Measurements from ENCODE around the gene TTLL3. TPM values are rescaled to one million over a fixed set of nuclear protein-coding genes. Genes with fewer than 3 reads are reported as not detected.

The TTLL3 gene, protein sequence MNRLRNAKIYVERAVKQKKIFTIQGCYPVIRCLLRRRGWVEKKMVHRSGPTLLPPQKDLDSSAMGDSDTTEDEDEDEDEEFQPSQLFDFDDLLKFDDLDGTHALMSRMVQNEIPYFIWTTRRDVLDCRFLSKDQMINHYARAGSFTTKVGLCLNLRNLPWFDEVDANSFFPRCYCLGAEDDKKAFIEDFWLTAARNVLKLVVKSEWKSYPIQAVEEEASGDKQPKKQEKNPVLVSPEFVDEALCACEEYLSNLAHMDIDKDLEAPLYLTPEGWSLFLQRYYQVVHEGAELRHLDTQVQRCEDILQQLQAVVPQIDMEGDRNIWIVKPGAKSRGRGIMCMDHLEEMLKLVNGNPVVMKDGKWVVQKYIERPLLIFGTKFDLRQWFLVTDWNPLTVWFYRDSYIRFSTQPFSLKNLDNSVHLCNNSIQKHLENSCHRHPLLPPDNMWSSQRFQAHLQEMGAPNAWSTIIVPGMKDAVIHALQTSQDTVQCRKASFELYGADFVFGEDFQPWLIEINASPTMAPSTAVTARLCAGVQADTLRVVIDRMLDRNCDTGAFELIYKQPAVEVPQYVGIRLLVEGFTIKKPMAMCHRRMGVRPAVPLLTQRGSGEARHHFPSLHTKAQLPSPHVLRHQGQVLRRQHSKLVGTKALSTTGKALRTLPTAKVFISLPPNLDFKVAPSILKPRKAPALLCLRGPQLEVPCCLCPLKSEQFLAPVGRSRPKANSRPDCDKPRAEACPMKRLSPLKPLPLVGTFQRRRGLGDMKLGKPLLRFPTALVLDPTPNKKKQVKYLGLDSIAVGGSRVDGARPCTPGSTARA
- 25.8 and 42.2 TPM in 2 replicates for total RNA-seq (ENCODE audit: low replicate concordance)
- long read RNA-seq, partial matches to known transcripts = 2 of 6 reads
- long read RNA-seq, other reads (novel, unspliced or antisense) = 3 of 6 reads

DNA sequence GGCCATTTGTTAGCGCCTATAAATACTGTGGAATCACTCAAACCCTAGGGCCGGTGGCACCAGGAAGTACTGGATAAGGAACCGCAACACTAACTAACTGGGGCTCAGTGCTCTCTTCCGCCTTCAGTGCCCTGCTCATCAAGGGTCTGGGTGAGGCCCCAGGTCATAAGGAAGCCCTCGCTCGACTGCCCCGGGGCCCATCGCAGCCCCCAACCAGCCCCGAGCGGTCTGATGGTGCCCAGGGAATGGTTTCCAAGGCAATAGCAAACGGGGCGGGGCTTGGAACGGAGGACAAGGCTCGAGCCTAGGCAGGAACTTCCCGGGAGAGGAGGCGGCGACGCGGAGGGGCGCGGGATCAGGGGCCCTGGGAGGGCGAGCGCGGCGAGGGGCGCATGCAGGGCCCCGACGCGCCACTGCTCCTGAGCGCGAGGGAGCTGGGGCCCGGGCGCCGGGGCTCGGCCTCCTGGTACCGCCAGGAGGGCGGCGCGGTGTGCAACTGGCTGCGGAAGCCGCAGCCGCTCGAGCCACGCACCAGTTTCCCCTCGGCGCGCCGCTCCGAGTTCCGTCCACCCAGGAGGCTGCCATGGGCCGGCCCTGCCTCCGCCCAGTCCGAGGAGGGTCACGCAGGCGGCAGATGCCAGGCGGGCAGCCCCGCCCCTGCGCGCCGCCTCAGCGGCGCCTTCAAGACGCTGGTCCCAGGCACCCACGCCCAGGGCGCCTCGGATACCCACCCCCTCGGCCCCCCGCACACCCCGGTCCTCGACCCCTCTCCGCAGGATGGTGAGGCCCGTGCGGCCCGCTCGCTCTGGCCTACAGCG lies at the start of gene TTLL3:
Gene TTLL3 (plus strand): TSS at position 648 of the 818 bp plus-strand sequence. CDS start 400 bp downstream, outside the sequence.
- no peaks in the 10 kb centered on the region for H3K36me3 Mint-ChIP-seq
- peaks cover 33% of the 10 kb centered on the region for H3K4me1 Mint-ChIP-seq (ENCODE audit: unreplicated experiment)
- peak within 1 kb of the TSS; percentile 90 for H3K4me3 Mint-ChIP-seq
- TF ChIP-seq, protein P1, sequence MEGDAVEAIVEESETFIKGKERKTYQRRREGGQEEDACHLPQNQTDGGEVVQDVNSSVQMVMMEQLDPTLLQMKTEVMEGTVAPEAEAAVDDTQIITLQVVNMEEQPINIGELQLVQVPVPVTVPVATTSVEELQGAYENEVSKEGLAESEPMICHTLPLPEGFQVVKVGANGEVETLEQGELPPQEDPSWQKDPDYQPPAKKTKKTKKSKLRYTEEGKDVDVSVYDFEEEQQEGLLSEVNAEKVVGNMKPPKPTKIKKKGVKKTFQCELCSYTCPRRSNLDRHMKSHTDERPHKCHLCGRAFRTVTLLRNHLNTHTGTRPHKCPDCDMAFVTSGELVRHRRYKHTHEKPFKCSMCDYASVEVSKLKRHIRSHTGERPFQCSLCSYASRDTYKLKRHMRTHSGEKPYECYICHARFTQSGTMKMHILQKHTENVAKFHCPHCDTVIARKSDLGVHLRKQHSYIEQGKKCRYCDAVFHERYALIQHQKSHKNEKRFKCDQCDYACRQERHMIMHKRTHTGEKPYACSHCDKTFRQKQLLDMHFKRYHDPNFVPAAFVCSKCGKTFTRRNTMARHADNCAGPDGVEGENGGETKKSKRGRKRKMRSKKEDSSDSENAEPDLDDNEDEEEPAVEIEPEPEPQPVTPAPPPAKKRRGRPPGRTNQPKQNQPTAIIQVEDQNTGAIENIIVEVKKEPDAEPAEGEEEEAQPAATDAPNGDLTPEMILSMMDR (conservative IDR thresholded peaks at IDR 0.05) = peak; percentile 28
- peak; percentile 80 for DNase-seq (ENCODE audit: extremely low spot score, unreplicated experiment)
- H3K27me3 Mint-ChIP-seq = no peaks in the 10 kb centered on the region
- H3K9me3 Mint-ChIP-seq = no peaks in the 10 kb centered on the region
- H3K27ac Mint-ChIP-seq = peak within 1 kb of the TSS; percentile 88

DNA sequence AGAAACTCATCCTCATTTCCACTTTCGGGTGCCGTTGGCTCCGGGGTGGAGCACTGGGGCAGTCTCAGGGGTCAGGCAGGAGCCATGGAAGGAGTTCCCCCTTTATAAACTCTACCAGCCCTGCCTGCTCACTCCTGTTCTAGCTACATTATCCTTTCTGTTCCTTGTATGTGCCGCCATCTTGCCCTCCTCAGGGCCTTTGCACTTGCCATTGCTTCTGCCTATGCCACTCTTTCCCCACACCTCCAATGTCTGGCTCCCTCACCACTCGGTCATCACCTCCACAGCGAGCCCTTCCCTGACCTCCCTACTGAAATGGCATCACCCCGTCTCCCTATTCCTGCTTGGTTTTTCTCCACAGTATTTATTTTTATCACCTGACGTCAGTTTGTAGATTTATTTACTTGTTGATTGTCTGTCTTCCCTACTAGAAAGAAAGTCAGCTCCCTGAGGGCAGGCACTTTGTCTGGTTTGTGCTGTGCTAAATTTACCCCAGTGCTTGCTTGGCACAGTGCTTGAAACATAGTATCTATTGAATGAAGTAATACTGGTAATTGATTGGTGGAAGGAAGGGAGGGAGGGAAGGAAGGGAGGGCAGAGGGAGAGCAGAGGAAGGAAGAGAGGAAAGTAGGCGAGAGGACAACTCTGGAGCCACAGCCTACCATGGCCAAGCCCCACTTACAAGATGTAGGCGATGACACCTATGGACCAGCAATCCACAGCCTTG lies 49.1 kb upstream of the TTLL3 start:
- peaks cover 17% of the 10 kb centered on the region for H3K36me3 Mint-ChIP-seq
- H3K9me3 Mint-ChIP-seq = no peaks in the 10 kb centered on the region
- no peak overlapping the region for H3K27ac Mint-ChIP-seq
- no peak overlapping the region for H3K4me3 Mint-ChIP-seq
- TF ChIP-seq, protein P1 (conservative IDR thresholded peaks at IDR 0.05) = no peak
- DNase-seq (ENCODE audit: extremely low spot score, unreplicated experiment) = no peak
- H3K27me3 Mint-ChIP-seq = no peaks in the 10 kb centered on the region
- H3K4me1 Mint-ChIP-seq (ENCODE audit: unreplicated experiment) = no peaks in the 10 kb centered on the region

DNA sequence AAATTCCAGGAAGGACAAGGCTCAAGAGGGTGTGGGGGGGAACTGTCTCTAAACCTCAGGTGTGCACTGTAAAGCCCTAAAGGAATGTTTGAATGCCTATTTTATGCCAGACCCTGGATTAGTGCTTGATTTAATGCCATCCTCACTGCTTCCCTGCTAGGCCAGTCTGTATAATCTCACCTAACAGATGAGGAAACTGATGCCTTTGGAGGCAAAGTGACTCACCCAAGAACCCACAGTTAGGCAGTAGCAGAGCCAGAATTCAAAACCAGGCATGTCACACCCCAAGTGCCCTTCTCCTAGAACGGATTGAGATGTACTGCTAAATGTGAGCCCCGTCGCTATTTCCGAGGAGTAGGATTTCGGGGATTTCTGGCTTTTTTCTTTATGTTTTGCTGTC lies 48.1 kb upstream of the TTLL3 start:
- no peak for DNase-seq (ENCODE audit: extremely low spot score, unreplicated experiment)
- Mint-ChIP-seq H3K27me3 (no peaks in the 10 kb centered on the region), H3K4me3 (no peak overlapping the region), H3K27ac (no peak overlapping the region), H3K36me3 (peaks cover 20% of the 10 kb centered on the region), H3K9me3 (no peaks in the 10 kb centered on the region), H3K4me1 (ENCODE audit: unreplicated experiment) (no peaks in the 10 kb centered on the region)
- TF ChIP-seq, protein P1 (conservative IDR thresholded peaks at IDR 0.05) = no peak

DNA sequence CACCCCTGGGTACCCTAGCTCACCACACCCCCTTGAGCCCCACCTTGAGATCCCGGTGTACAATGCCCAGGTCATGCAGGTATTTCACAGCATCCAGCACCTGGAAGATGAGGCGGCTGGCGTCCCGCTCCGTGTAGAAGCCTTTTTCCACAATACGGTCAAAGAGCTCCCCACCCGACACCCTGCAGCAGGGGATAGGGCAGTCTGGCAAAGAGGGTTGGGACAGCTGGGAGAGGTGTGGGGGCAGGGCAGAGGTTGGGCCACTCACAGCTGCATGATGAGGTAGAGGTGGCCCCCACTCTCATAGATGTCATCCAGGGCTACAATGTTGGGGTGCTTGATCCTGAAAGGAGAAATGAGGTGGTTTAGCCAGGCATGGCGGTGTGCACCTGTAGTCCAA lies 47.2 kb upstream of the TTLL3 start:
- Mint-ChIP-seq H3K36me3 (peaks cover 22% of the 10 kb centered on the region), H3K27me3 (no peaks in the 10 kb centered on the region), H3K27ac (no peak overlapping the region), H3K4me3 (no peak overlapping the region), H3K4me1 (ENCODE audit: unreplicated experiment) (no peaks in the 10 kb centered on the region), H3K9me3 (no peaks in the 10 kb centered on the region)
- TF ChIP-seq, protein P1 (conservative IDR thresholded peaks at IDR 0.05) = no peak
- no peak for DNase-seq (ENCODE audit: extremely low spot score, unreplicated experiment)
